GM21390 (cell line): Measurements from ENCODE around the gene ZNF606.

ENCODE experiments used
- ATAC-seq: cut with Tn5 transposase; IDR thresholded peaks from one replicate; pipeline ENCODE4 v1.9.1; 2021; ENCODE audit not compliant: unreplicated experiment

The ZNF606 gene

GRCh38 chr19:57934820-57935665, 67.6 kb downstream of the ZNF606 start, which contains the start of gene ZNF418:
TSS of gene ZNF418 (minus strand) at chr19:57935402. CDS start at chr19:57933822, 1,580 bp downstream.
- no peak for ATAC-seq

- ATAC-seq, result no peak
These were observed 75.0 kb downstream of the ZNF606 start for GRCh38 chr19:57927587-57927986.
